Hindlimb muscle (tissue), 1 donor: Measurements from ENCODE around the gene MMP13. TPM values are rescaled to one million over a fixed set of nuclear protein-coding genes. Genes with fewer than 3 reads are reported as not detected.

Experiments
- polyA plus RNA-seq: library from polyadenylated mRNA; unstranded; fragments of 120-200 nt; gene quantifications from one replicate; pipeline ENCODE4 v1.2.1, GENCODE V29; 2013; ENCODE audit not compliant: insufficient read length

MMP13 gene
- polyA plus RNA-seq, 1 donor = not detected

Other genes with a start within 250 kb of the MMP13 start
- gene MMP27, start 250.0 kb downstream of the MMP13 start, polyA plus RNA-seq = not detected
- gene MMP8, start 230.8 kb downstream of the MMP13 start, polyA plus RNA-seq = 0.10 TPM
- gene MMP10, start 175.1 kb downstream of the MMP13 start, polyA plus RNA-seq = not detected
- 0.10 TPM for gene MMP1, start 157.6 kb downstream of the MMP13 start, polyA plus RNA-seq
- not detected for gene MMP3, start 112.1 kb downstream of the MMP13 start, polyA plus RNA-seq
- not detected for gene MMP12, start 80.8 kb downstream of the MMP13 start, polyA plus RNA-seq
- gene DCUN1D5, start 136.4 kb upstream of the MMP13 start, polyA plus RNA-seq = 33.5 TPM
- gene DYNC2H1, start 153.7 kb upstream of the MMP13 start, polyA plus RNA-seq = 9.9 TPM